Measurements from ENCODE around the gene OBSCN. TPM values are rescaled to one million over a fixed set of nuclear protein-coding genes. Genes with fewer than 3 reads are reported as not detected.
"Not testable (repeated sequence)": the region's sequence is repeated elsewhere in the genome, so short reads cannot be mapped to it uniquely, and the experiment has no call there.

OBSCN gene
- total RNA-seq, 1 donor from 2014 or later: 5.1 TPM

DNA sequence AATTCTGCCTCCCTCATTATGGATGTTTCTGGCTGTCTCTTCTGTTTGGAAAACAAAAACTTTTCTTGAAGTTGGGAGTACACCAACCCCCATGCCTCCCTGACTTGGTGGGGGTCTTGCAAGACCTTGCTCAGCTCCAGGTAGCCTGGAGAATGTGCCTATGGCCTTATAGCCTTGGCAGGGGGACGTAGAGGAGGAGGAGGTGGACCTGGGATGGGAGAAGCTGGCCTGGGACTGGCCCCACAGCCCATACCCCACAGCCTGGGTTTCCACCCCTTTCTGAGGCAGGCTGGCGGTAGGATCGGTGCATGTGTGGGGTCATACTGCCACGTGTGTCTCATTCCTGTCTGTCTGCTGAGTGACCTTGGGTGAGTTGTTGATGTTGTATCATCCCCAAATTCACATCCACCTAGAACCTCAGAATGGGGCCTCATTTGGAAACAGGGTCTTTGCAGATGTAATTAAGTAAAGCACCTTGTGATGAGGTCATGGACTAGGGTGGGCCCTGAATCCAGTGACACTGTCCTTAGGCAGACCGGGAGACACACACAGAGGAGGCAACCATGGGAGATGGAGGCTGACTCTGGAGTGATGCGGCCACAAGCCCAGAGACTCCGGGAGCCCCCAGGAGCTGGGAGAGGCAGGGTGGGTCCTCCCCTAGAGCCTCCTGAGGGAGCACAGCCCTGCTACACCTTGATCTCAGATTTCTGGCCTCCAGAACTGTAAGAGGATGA, 18.5 kb downstream of the OBSCN start:
- H3K27ac Mint-ChIP-seq: no peak overlapping the region
- no peak for DNase-seq (ENCODE audit: low spot score)
- no peak overlapping the region for H3K4me2 ChIP-seq

DNA sequence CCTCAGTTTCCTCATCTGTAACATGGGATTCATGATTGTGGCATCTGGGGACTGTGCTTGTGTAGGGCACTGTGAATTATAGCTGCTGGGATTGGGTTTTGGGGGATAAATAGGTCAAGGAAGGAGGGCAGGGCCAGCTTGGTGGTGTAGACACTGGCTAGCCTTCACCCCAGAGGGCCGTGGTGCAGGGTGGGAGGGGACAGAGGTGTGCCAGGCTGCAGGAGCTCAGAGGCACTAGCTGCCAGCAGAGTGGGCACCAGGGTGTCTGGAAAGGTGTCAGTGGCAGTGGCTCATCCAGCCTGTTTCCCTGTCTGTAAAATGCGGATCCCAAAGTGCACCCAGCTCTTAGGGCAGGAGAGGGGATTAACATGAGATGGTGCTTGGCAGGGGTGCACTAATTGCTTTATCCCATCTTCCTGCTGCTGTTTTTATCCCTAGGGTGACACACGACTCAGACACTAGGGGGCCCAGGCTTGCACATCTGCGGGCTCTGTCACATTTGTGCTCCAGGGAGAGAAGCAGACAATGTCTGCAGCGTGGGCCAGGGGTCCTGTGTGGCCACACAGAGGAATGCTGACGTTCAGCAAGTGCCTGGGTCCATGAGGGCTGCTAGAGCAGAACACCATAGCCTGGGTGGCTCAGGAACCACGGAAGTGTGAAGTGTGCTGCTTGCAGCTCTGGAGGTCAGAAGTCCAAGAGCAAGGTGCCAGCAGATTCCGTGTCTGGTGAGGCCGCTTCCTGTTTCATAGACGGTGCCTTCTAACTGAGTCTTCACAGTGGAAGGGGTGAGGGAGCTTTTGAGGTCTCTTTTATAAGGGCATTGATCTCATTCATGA, 19.3 kb downstream of the OBSCN start:
- Mint-ChIP-seq H3K4me1 (peaks cover 5% of the 10 kb centered on the region), H3K27me3 (ENCODE audit: insufficient read depth, low read depth) (peaks cover 2% of the 10 kb centered on the region), H3K9me3 (peaks cover 2% of the 10 kb centered on the region), H3K4me3 (no peak overlapping the region), H3K27ac (no peak overlapping the region), H3K36me3 (peaks cover 45% of the 10 kb centered on the region)
- no peaks in the 10 kb centered on the region for H4K20me1 ChIP-seq (ENCODE audit: low read depth)
- no peak overlapping the region for H3K9ac ChIP-seq
- no peaks in the 10 kb centered on the region for H3K4me1 ChIP-seq
- H2AFZ ChIP-seq (replicated peaks): no peak overlapping the region
- no peaks in the 10 kb centered on the region for H3K9me3 ChIP-seq (ENCODE audit: low read depth)
- no peaks in the 10 kb centered on the region for H3K79me2 ChIP-seq (ENCODE audit: low read depth)
- no peak overlapping the region for H3K4me2 ChIP-seq
- no peak overlapping the region for H3K27ac ChIP-seq
- DNase-seq (ENCODE audit: low spot score): no peak
- no peak overlapping the region for H3K4me3 ChIP-seq
- H3F3A ChIP-seq (ENCODE audit: low read depth): no peaks in the 10 kb centered on the region
- TF ChIP-seq, protein P1, sequence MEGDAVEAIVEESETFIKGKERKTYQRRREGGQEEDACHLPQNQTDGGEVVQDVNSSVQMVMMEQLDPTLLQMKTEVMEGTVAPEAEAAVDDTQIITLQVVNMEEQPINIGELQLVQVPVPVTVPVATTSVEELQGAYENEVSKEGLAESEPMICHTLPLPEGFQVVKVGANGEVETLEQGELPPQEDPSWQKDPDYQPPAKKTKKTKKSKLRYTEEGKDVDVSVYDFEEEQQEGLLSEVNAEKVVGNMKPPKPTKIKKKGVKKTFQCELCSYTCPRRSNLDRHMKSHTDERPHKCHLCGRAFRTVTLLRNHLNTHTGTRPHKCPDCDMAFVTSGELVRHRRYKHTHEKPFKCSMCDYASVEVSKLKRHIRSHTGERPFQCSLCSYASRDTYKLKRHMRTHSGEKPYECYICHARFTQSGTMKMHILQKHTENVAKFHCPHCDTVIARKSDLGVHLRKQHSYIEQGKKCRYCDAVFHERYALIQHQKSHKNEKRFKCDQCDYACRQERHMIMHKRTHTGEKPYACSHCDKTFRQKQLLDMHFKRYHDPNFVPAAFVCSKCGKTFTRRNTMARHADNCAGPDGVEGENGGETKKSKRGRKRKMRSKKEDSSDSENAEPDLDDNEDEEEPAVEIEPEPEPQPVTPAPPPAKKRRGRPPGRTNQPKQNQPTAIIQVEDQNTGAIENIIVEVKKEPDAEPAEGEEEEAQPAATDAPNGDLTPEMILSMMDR (IDR thresholded peaks at IDR 0.05): peak; percentile 16
- TF ChIP-seq EZH2 (IDR thresholded peaks at IDR 0.05) (no peak), EZH2phosphoT487 (IDR thresholded peaks at IDR 0.05) (no peak)
- no peaks in the 10 kb centered on the region for H3K27me3 ChIP-seq
- H3K36me3 ChIP-seq: no peaks in the 10 kb centered on the region

More for the DNA sequence above, 18.5 kb downstream of the OBSCN start:
- no peaks in the 10 kb centered on the region for H3K79me2 ChIP-seq (ENCODE audit: low read depth)
- TF ChIP-seq, protein P1 (IDR thresholded peaks at IDR 0.05): no peak
- TF ChIP-seq EZH2 (IDR thresholded peaks at IDR 0.05) (no peak), EZH2phosphoT487 (IDR thresholded peaks at IDR 0.05) (no peak)
- no peaks in the 10 kb centered on the region for H3K27me3 ChIP-seq
- H3K4me3 ChIP-seq: no peak overlapping the region
- no peaks in the 10 kb centered on the region for H4K20me1 ChIP-seq (ENCODE audit: low read depth)
- H3K9ac ChIP-seq: no peak overlapping the region
- H3K27ac ChIP-seq: no peak overlapping the region
- H2AFZ ChIP-seq (replicated peaks): no peak overlapping the region
- Mint-ChIP-seq H3K4me1 (peaks cover 5% of the 10 kb centered on the region), H3K27me3 (ENCODE audit: insufficient read depth, low read depth) (peaks cover 2% of the 10 kb centered on the region), H3K36me3 (peaks cover 39% of the 10 kb centered on the region), H3K4me3 (no peak overlapping the region), H3K9me3 (no peaks in the 10 kb centered on the region)
- no peaks in the 10 kb centered on the region for H3K36me3 ChIP-seq
- no peaks in the 10 kb centered on the region for H3K9me3 ChIP-seq (ENCODE audit: low read depth)
- H3F3A ChIP-seq (ENCODE audit: low read depth): no peaks in the 10 kb centered on the region
- H3K4me1 ChIP-seq: no peaks in the 10 kb centered on the region

- not testable (repeated sequence) for H3K27ac Mint-ChIP-seq; H3K4me3 Mint-ChIP-seq; H3K79me2 ChIP-seq (ENCODE audit: low read depth); H2AFZ ChIP-seq (replicated peaks); H4K20me1 ChIP-seq (ENCODE audit: low read depth); DNase-seq (ENCODE audit: low spot score); H3F3A ChIP-seq (ENCODE audit: low read depth); H3K27ac ChIP-seq; H3K4me3 ChIP-seq; H3K36me3 ChIP-seq; H3K4me1 Mint-ChIP-seq; H3K27me3 Mint-ChIP-seq (ENCODE audit: insufficient read depth, low read depth); H3K9me3 Mint-ChIP-seq; H3K4me1 ChIP-seq; H3K9me3 ChIP-seq (ENCODE audit: low read depth); H3K27me3 ChIP-seq; H3K9ac ChIP-seq; H3K4me2 ChIP-seq
- peaks cover 49% of the 10 kb centered on the region for H3K36me3 Mint-ChIP-seq
Observed at GRCh38 chr1:228228147-228228546, 20.3 kb downstream of the OBSCN start.
